Measurements from ENCODE around the gene C17orf100.

The C17orf100 gene

GRCh38 chr17:6651354-6651918 is at the start of gene C17orf100, which contains the start of gene MED31:
Gene C17orf100, plus strand, starts transcription at chr17:6651762. Its CDS starts 152 bp downstream, at chr17:6651914.
Gene MED31, minus strand, starts transcription at chr17:6651605. Its CDS starts 77 bp downstream, at chr17:6651528.
- peak within 1 kb of the TSS; percentile 98 for H3K27ac Mint-ChIP-seq
- peak within 1 kb of the TSS; percentile 100 for H3K4me3 Mint-ChIP-seq
- peaks cover 3% of the 10 kb centered on the region for H3K36me3 Mint-ChIP-seq
- no peaks in the 10 kb centered on the region for H3K9me3 Mint-ChIP-seq (ENCODE audit: low read depth)
- H3K27me3 Mint-ChIP-seq = no peaks in the 10 kb centered on the region
- H3K4me1 Mint-ChIP-seq (ENCODE audit: low read depth) = peaks cover 63% of the 10 kb centered on the region

GRCh38 chr17:6602141-6602540 is 49.4 kb upstream of the C17orf100 start:
- Mint-ChIP-seq H3K4me3 (no peak overlapping the region), H3K4me1 (ENCODE audit: low read depth) (no peaks in the 10 kb centered on the region), H3K27me3 (no peaks in the 10 kb centered on the region), H3K9me3 (ENCODE audit: low read depth) (no peaks in the 10 kb centered on the region), H3K27ac (no peak overlapping the region), H3K36me3 (peaks cover 10% of the 10 kb centered on the region)

GRCh38 chr17:6603744-6604325 is 47.7 kb upstream of the C17orf100 start:
- Mint-ChIP-seq H3K36me3 (peaks cover 10% of the 10 kb centered on the region), H3K27me3 (no peaks in the 10 kb centered on the region), H3K4me3 (no peak overlapping the region), H3K27ac (no peak overlapping the region), H3K9me3 (ENCODE audit: low read depth) (no peaks in the 10 kb centered on the region), H3K4me1 (ENCODE audit: low read depth) (no peaks in the 10 kb centered on the region)

GRCh38 chr17:6605142-6605541 is 46.4 kb upstream of the C17orf100 start:
- H3K27ac Mint-ChIP-seq = no peak overlapping the region
- H3K9me3 Mint-ChIP-seq (ENCODE audit: low read depth) = no peaks in the 10 kb centered on the region
- no peaks in the 10 kb centered on the region for H3K27me3 Mint-ChIP-seq
- H3K4me3 Mint-ChIP-seq = no peak overlapping the region
- no peaks in the 10 kb centered on the region for H3K4me1 Mint-ChIP-seq (ENCODE audit: low read depth)
- peaks cover 8% of the 10 kb centered on the region for H3K36me3 Mint-ChIP-seq

- H3K36me3 Mint-ChIP-seq = peaks cover 10% of the 10 kb centered on the region
- no peak overlapping the region for H3K4me3 Mint-ChIP-seq
- H3K27me3 Mint-ChIP-seq = no peaks in the 10 kb centered on the region
- no peak overlapping the region for H3K27ac Mint-ChIP-seq
- H3K4me1 Mint-ChIP-seq (ENCODE audit: low read depth) = no peaks in the 10 kb centered on the region
- no peaks in the 10 kb centered on the region for H3K9me3 Mint-ChIP-seq (ENCODE audit: low read depth)
Measured at GRCh38 chr17:6608321-6608720, 43.2 kb upstream of the C17orf100 start.

GRCh38 chr17:6610011-6610410 is 41.6 kb upstream of the C17orf100 start:
- Mint-ChIP-seq H3K27ac (no peak overlapping the region), H3K36me3 (peaks cover 10% of the 10 kb centered on the region), H3K27me3 (no peaks in the 10 kb centered on the region), H3K4me1 (ENCODE audit: low read depth) (peaks cover 6% of the 10 kb centered on the region), H3K4me3 (no peak overlapping the region), H3K9me3 (ENCODE audit: low read depth) (no peaks in the 10 kb centered on the region)

GRCh38 chr17:6611231-6611630 is 40.3 kb upstream of the C17orf100 start:
- H3K4me3 Mint-ChIP-seq = no peak overlapping the region
- H3K9me3 Mint-ChIP-seq (ENCODE audit: low read depth) = no peaks in the 10 kb centered on the region
- H3K4me1 Mint-ChIP-seq (ENCODE audit: low read depth) = peaks cover 6% of the 10 kb centered on the region
- H3K27ac Mint-ChIP-seq = no peak overlapping the region
- no peaks in the 10 kb centered on the region for H3K27me3 Mint-ChIP-seq
- peaks cover 14% of the 10 kb centered on the region for H3K36me3 Mint-ChIP-seq

- no peaks in the 10 kb centered on the region for H3K27me3 Mint-ChIP-seq
- no peak overlapping the region for H3K4me3 Mint-ChIP-seq
- H3K9me3 Mint-ChIP-seq (ENCODE audit: low read depth) = no peaks in the 10 kb centered on the region
Measured at GRCh38 chr17:6623941-6624340, 27.6 kb upstream of the C17orf100 start.

GRCh38 chr17:6626616-6627015 is 24.9 kb upstream of the C17orf100 start:
- H3K36me3 Mint-ChIP-seq = peaks cover 17% of the 10 kb centered on the region

More at GRCh38 chr17:6623941-6624340, 27.6 kb upstream of the C17orf100 start:
- Mint-ChIP-seq H3K36me3 (peaks cover 12% of the 10 kb centered on the region), H3K4me1 (ENCODE audit: low read depth) (no peaks in the 10 kb centered on the region), H3K27ac (no peak overlapping the region)

GRCh38 chr17:6627019-6627418 is 24.5 kb upstream of the C17orf100 start:
- H3K4me3 Mint-ChIP-seq = no peak overlapping the region
- H3K27ac Mint-ChIP-seq = no peak overlapping the region
- H3K9me3 Mint-ChIP-seq (ENCODE audit: low read depth) = no peaks in the 10 kb centered on the region
- peaks cover 17% of the 10 kb centered on the region for H3K36me3 Mint-ChIP-seq
- peaks cover 8% of the 10 kb centered on the region for H3K4me1 Mint-ChIP-seq (ENCODE audit: low read depth)
- no peaks in the 10 kb centered on the region for H3K27me3 Mint-ChIP-seq

More at GRCh38 chr17:6626616-6627015, 24.9 kb upstream of the C17orf100 start:
- no peaks in the 10 kb centered on the region for H3K27me3 Mint-ChIP-seq
- no peak overlapping the region for H3K4me3 Mint-ChIP-seq
- no peak overlapping the region for H3K27ac Mint-ChIP-seq
- H3K9me3 Mint-ChIP-seq (ENCODE audit: low read depth) = no peaks in the 10 kb centered on the region
- peaks cover 8% of the 10 kb centered on the region for H3K4me1 Mint-ChIP-seq (ENCODE audit: low read depth)

- H3K9me3 Mint-ChIP-seq (ENCODE audit: low read depth) = no peaks in the 10 kb centered on the region
- H3K27ac Mint-ChIP-seq = no peak overlapping the region
- H3K4me3 Mint-ChIP-seq = no peak overlapping the region
- peaks cover 30% of the 10 kb centered on the region for H3K36me3 Mint-ChIP-seq
- no peaks in the 10 kb centered on the region for H3K27me3 Mint-ChIP-seq
- peaks cover 16% of the 10 kb centered on the region for H3K4me1 Mint-ChIP-seq (ENCODE audit: low read depth)
Measured at GRCh38 chr17:6630390-6630789, 21.2 kb upstream of the C17orf100 start.

GRCh38 chr17:6632530-6632929 is 19.0 kb upstream of the C17orf100 start:
- H3K9me3 Mint-ChIP-seq (ENCODE audit: low read depth) = no peaks in the 10 kb centered on the region
- peaks cover 17% of the 10 kb centered on the region for H3K4me1 Mint-ChIP-seq (ENCODE audit: low read depth)
- no peak overlapping the region for H3K4me3 Mint-ChIP-seq
- no peaks in the 10 kb centered on the region for H3K27me3 Mint-ChIP-seq
- H3K36me3 Mint-ChIP-seq = peaks cover 27% of the 10 kb centered on the region
- no peak overlapping the region for H3K27ac Mint-ChIP-seq

- no peaks in the 10 kb centered on the region for H3K27me3 Mint-ChIP-seq
- H3K4me1 Mint-ChIP-seq (ENCODE audit: low read depth) = peaks cover 21% of the 10 kb centered on the region
- H3K9me3 Mint-ChIP-seq (ENCODE audit: low read depth) = no peaks in the 10 kb centered on the region
- H3K4me3 Mint-ChIP-seq = no peak overlapping the region
- peaks cover 24% of the 10 kb centered on the region for H3K36me3 Mint-ChIP-seq
- no peak overlapping the region for H3K27ac Mint-ChIP-seq
Measured at GRCh38 chr17:6633263-6633662, 18.3 kb upstream of the C17orf100 start.

GRCh38 chr17:6636105-6636504 is 15.5 kb upstream of the C17orf100 start:
- H3K4me3 Mint-ChIP-seq = no peak overlapping the region
- no peaks in the 10 kb centered on the region for H3K9me3 Mint-ChIP-seq (ENCODE audit: low read depth)
- no peak overlapping the region for H3K27ac Mint-ChIP-seq
- peaks cover 19% of the 10 kb centered on the region for H3K36me3 Mint-ChIP-seq
- no peaks in the 10 kb centered on the region for H3K27me3 Mint-ChIP-seq
- H3K4me1 Mint-ChIP-seq (ENCODE audit: low read depth) = peaks cover 28% of the 10 kb centered on the region

GRCh38 chr17:6636616-6637457 is 14.7 kb upstream of the C17orf100 start:
- H3K4me3 Mint-ChIP-seq = no peak overlapping the region
- H3K36me3 Mint-ChIP-seq = peaks cover 18% of the 10 kb centered on the region
- no peak overlapping the region for H3K27ac Mint-ChIP-seq
- peaks cover 28% of the 10 kb centered on the region for H3K4me1 Mint-ChIP-seq (ENCODE audit: low read depth)
- no peaks in the 10 kb centered on the region for H3K27me3 Mint-ChIP-seq
- no peaks in the 10 kb centered on the region for H3K9me3 Mint-ChIP-seq (ENCODE audit: low read depth)
